AG10803 (cell line): ENCODE measurements around the gene AKIP1.

Experiments
- DNase-seq: peaks from one replicate; pipeline ENCODE4 v3.0.0; 2010; ENCODE audit warnings: low read depth
- H3K4me3 ChIP-seq: 2 replicates; pipeline ENCODE4 v1.5.1; 2011; ENCODE audit warnings: mild to moderate bottlenecking, low read length, control low read depth
- CTCF ChIP-seq: conservative IDR thresholded peaks from 2 replicates; pipeline ENCODE4 v1.5.1; 2011; ENCODE audit warnings: mild to moderate bottlenecking, low read length, control low read depth, inconsistent platforms

AKIP1 gene

GRCh38 chr11:8942518-8943066 lies 31.6 kb downstream of the AKIP1 start, which contains the start of gene ASCL3:
Gene ASCL3, minus strand, starts transcription at chr11:8943016. Its CDS starts 4,855 bp downstream, at chr11:8938161.
- TF ChIP-seq CTCF, result no peak

GRCh38 chr11:8947230-8947943 lies 36.4 kb downstream of the AKIP1 start:
- DNase-seq, result no peak
- TF ChIP-seq CTCF, result no peak
- H3K4me3 ChIP-seq, result no peak overlapping the region

More at GRCh38 chr11:8942518-8943066, 31.6 kb downstream of the AKIP1 start, which contains the start of gene ASCL3:
- H3K4me3 ChIP-seq, result no peak within 1 kb of the TSS
- no peak for DNase-seq

- TF ChIP-seq CTCF, result no peak
- no peak overlapping the region for H3K4me3 ChIP-seq
- DNase-seq, result no peak
These were observed 37.9 kb downstream of the AKIP1 start for GRCh38 chr11:8948886-8949285.

- no peak overlapping the region for H3K4me3 ChIP-seq
- no peak for DNase-seq
- TF ChIP-seq CTCF, result no peak
These were observed 45.9 kb downstream of the AKIP1 start for GRCh38 chr11:8956860-8957259.

GRCh38 chr11:8959546-8960166 lies 48.7 kb downstream of the AKIP1 start:
- H3K4me3 ChIP-seq, result peak overlapping the region; percentile 13; the same call in 1 of the 2 replicates
- DNase-seq, result peak; percentile 87
- TF ChIP-seq CTCF, result peak; percentile 81

- TF ChIP-seq CTCF, result no peak
- no peak overlapping the region for H3K4me3 ChIP-seq
- DNase-seq, result no peak
These were observed 50.4 kb downstream of the AKIP1 start for GRCh38 chr11:8961401-8961800.
